ENCODE data around the gene ATP9A. TPM values are rescaled to one million over a fixed set of nuclear protein-coding genes. Genes with fewer than 3 reads are reported as not detected.
"Not testable (repeated sequence)": the region's sequence is repeated elsewhere in the genome, so short reads cannot be mapped to it uniquely, and the experiment has no call there.

ATP9A gene
- total RNA-seq, 4 donors from 2014 or later = 36.1 to 47.4 (median 38.1) TPM

GRCh38 chr20:51758978-51759544 is 9.1 kb downstream of the ATP9A start:
- 77 to 90% methylated on average over 12 of the region's 12 CpGs for WGBS, 2 donors
- no peak for TF ChIP-seq CTCF (IDR thresholded peaks at IDR 0.05)
- no peak for TF ChIP-seq POLR2A (IDR thresholded peaks at IDR 0.05)
- no peak for TF ChIP-seq EP300 (IDR thresholded peaks at IDR 0.05)
- no peaks in the 10 kb centered on the region for H3K27me3 ChIP-seq
- H3K36me3 ChIP-seq = peaks cover 0 to 4% (median 0%) of the 10 kb centered on the region in 3 donors
- no peak overlapping the region for H3K27ac ChIP-seq
- no peak overlapping the region for H3K4me3 ChIP-seq
- no peaks in the 10 kb centered on the region for H3K4me1 ChIP-seq
- peaks cover 0 to 8% (median 0%) of the 10 kb centered on the region in 4 donors for H3K9me3 ChIP-seq
- DNase-seq (ENCODE audit: low spot score in 2 of 2) = no peak

- Histone ChIP-seq H3K27ac (no peak overlapping the region), H3K4me1 (peaks cover 0 to 5% (median 2%) of the 10 kb centered on the region in 4 donors), H3K27me3 (no peaks in the 10 kb centered on the region), H3K9me3 (peaks cover 0 to 8% (median 0%) of the 10 kb centered on the region in 4 donors), H3K4me3 (no peak overlapping the region), H3K36me3 (peaks cover 0 to 4% (median 0%) of the 10 kb centered on the region in 3 donors)
- TF ChIP-seq CTCF (IDR thresholded peaks at IDR 0.05) (no peak), EP300 (IDR thresholded peaks at IDR 0.05) (no peak)
- 87 to 92% methylated on average over 9 to 10 of the region's 10 CpGs for WGBS, 2 donors
- no peak for DNase-seq (ENCODE audit: low spot score in 2 of 2)
Observed at GRCh38 chr20:51757226-51757625, 11.0 kb downstream of the ATP9A start.

- WGBS, 2 donors = 74 to 82% methylated on average over 3 of the region's 3 CpGs
- peaks cover 0 to 5% (median 0%) of the 10 kb centered on the region in 4 donors for H3K9me3 ChIP-seq
- H3K27ac ChIP-seq = no peak overlapping the region
Observed at GRCh38 chr20:51756653-51757052, 11.5 kb downstream of the ATP9A start.

GRCh38 chr20:51753220-51753619 is 15.0 kb downstream of the ATP9A start:
- not testable (repeated sequence) for H3K27ac ChIP-seq; H3K4me3 ChIP-seq; DNase-seq (ENCODE audit: low spot score in 2 of 2); H3K9me3 ChIP-seq; H3K36me3 ChIP-seq; H3K27me3 ChIP-seq
- 88 to 93% methylated on average over 8 of the region's 8 CpGs for WGBS, 2 donors
- H3K4me1 ChIP-seq = peaks cover 0 to 23% (median 2%) of the 10 kb centered on the region in 4 donors

More at GRCh38 chr20:51756653-51757052, 11.5 kb downstream of the ATP9A start:
- no peak for DNase-seq (ENCODE audit: low spot score in 2 of 2)
- Histone ChIP-seq H3K27me3 (no peaks in the 10 kb centered on the region), H3K4me1 (peaks cover 0 to 8% (median 2%) of the 10 kb centered on the region in 4 donors), H3K36me3 (peaks cover 0 to 2% (median 0%) of the 10 kb centered on the region in 3 donors), H3K4me3 (no peak overlapping the region)
- TF ChIP-seq EP300 (IDR thresholded peaks at IDR 0.05) (no peak), POLR2A (IDR thresholded peaks at IDR 0.05) (no peak), CTCF (IDR thresholded peaks at IDR 0.05) (no peak)

GRCh38 chr20:51752343-51752951 is 15.7 kb downstream of the ATP9A start:
- no peaks in the 10 kb centered on the region for H3K36me3 ChIP-seq
- no peak for TF ChIP-seq POLR2A (IDR thresholded peaks at IDR 0.05)
- no peak for TF ChIP-seq EP300 (IDR thresholded peaks at IDR 0.05)
- no peak for TF ChIP-seq CTCF (IDR thresholded peaks at IDR 0.05)
- H3K4me3 ChIP-seq = no peak overlapping the region
- no peaks in the 10 kb centered on the region for H3K9me3 ChIP-seq
- WGBS, 2 donors = 46% methylated on average over 9 of the region's 9 CpGs
- no peak for DNase-seq (ENCODE audit: low spot score in 2 of 2)
- H3K4me1 ChIP-seq = peaks cover 0 to 23% (median 2%) of the 10 kb centered on the region in 4 donors
- no peaks in the 10 kb centered on the region for H3K27me3 ChIP-seq
- H3K27ac ChIP-seq = peak overlapping the region in 3 of 4 donors; percentile 40 to 52 (median 52)

Data from tibial nerve (tissue), 4 donors.